HG02884 (cell line): ENCODE data around the gene GPR89B.
"Not testable (repeated sequence)": the region's sequence is repeated elsewhere in the genome, so short reads cannot be mapped to it uniquely, and the experiment has no call there.

Source experiments
- ATAC-seq: cut with Tn5 transposase; IDR thresholded peaks from one replicate; pipeline ENCODE4 v1.9.1; 2021; ENCODE audit warnings: mild to moderate bottlenecking, moderate library complexity; ENCODE audit not compliant: unreplicated experiment

GPR89B gene

DNA sequence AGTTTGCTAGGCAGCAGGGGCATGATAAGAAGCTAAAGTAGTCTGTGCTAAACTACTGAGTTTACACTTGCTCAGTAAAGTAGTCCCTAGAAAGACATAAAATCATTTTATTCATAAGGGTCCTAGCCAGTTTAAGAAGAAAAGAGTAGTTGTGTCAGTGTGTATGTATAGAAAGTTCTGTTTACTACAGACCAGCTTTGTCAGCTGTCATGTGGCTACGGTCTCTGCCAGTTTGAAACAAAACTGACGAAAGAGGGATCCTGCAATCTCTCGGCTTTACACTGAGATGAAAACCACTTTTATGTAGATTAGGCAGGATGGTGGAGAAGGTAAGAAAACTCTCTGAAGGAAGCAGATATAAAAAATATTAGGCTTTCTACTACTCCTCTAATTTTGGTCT is 7.1 kb downstream of the GPR89B start:
- not testable (repeated sequence) for ATAC-seq

DNA sequence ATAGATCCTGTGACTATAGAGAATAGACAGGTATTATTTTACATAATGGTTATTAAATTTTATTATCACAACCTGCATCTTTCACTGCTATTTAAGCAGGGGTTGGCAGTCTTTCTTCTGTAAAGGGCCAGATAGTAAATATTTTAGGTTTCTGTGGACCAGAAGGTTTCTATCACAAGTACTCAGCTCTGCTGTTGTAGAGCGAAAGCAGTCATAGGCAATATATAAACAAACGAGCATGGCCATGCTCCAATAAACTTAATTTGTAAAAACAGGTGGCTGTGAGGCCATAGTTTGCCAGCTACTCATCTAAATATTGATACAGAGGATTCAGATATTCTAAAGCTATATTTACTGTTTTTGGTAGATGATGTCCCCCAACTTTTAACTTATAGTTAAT is 12.2 kb downstream of the GPR89B start:
- not testable (repeated sequence) for ATAC-seq

DNA sequence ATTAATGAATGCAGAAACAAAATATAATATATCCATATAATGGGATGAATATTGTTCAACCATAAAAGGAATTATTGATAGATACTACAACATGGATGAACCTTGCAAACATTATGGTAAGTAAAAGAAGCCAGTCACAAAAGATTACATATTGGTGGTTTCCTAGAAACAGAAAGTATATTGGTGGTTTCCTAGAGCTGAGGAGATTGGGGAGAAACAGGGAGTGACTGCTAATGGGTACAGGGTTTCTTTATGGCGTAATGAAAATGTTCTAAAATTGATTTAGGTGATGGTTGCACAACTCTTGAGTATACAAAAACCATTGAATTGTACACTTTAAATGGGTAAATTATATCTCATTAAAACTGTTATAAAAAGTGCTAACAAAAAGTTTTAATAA is 14.3 kb downstream of the GPR89B start:
- not testable (repeated sequence) for ATAC-seq

DNA sequence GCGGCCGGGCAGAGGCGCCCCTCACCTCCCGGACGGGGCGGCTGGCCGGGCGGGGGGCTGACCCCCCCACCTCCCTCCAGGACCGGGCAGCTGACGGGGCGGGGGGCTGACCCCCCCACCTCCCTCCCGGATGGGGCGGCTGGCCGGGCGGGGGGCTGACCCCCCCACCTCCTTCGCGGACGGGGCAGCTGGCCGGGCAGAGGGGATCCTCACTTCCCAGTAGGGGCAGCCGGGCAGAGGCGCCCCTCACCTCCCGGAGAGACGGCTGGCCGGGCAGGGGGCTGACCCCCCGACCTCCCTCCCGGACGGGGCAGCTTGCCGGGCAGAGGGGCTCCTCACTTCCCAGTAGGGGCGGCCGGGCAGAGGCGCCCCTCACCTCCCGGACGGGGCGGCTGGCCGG is 21.3 kb downstream of the GPR89B start:
- not testable (repeated sequence) for ATAC-seq

DNA sequence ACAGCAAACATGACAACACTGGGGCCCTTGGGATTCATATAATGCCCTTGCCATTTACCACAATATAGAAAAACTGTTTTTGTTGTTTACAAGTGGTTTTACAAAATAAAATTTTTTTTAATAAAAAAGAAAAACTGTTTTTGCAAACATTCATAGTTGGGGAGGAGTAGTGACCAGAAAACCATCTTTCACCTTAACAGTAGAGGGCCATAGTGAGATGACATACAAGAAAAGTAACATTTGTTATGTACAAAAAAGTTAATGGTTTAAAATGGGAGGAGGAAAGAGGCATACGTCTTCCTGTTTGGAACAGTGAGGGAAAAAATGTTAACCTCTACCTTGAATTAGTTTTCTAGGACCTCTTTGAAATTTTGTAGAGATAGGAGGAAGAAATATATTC is 30.7 kb downstream of the GPR89B start:
- ATAC-seq, result not testable (repeated sequence)

DNA sequence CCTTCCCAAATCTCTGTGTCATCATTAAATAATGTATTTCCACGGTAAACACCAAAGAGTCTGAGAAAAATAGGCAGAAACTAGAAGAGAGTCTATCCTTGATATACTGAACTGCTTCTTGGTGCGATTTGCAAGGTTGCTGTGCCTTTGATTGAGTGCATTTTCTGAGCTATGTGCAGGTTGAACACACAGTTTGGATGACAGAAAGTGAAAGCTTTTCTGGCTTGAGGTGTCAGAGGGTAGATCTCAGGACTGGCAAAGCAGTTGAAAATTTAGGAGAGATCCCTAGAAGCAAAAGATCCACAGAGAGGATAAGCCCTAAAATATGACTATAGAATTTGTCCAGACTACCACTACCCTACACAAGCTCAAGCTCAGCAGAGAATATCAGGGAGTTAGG is 31.5 kb downstream of the GPR89B start:
- ATAC-seq, result not testable (repeated sequence)

DNA sequence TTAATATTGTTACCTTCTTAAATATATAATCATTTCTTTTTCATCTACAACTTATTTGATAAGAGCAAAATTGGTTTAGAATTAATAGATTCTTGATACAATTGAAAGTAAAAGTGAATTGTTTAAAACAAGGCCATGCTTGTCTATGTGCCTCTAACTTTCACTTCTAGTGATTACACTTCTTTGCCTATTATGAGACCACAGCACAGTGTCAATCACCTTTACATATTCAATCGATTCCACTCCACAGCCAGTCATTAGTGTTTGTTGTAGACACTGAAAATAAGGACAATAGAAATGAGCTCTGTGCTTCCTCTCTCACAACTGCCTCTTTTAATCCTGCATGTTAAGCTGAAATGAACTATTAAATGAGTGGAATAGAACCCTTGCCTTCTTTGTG is 36.4 kb downstream of the GPR89B start:
- ATAC-seq, result not testable (repeated sequence)

DNA sequence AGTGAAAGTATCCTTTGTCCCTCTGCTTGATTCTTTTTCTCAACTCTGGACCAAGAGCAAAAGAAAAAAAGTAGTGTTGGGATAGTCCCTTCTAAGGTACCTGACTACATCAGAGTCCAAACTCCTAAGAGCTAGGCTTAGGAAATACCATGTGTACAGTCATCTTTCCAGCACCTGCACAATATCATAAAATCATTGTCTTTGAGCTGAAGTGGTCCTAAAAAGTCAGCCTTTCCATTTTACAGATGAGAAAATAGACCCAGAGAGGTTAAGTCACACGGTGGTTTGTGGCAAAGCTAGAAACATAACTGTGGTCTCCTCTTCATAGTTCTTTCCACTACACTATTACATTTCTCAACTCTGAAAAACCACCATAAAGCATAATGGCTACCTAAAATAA is 38.4 kb downstream of the GPR89B start:
- ATAC-seq, result not testable (repeated sequence)

DNA sequence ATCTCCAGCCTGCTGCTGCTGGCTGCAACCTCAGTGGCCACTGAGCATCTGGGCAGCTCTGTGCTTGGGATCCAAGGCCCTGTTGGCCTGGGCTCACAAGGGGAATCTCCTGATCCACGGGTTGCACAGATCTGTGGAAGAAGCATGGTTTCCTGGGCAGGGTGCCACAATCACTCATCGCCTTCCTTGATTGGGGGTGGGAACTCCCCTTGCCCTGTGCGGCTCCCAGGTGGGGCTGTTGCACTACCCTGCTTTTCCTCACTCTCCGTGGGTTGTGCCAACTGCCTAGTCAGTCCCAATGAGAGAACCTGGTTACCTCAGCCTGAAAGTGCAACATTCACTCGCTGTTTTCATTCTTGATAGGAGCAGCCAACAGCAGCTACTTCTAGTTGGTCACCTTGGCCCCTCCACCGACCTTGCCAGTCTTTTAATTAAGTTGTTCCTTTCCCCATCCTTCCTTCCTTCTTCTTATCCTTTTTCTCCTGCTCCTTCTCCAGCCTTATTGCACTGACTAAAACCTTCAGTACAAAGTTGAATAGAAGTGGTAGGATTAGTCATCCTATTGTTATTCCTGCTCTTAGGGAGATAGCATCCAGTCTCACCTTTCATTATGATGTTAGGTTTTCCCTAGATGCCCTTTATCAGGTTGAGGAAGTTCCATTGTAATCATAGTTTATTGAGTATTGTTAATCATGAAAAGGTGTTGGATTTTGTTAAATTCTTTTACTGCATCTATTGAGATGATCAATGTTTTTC is 50.9 kb downstream of the GPR89B start:
- ATAC-seq, result not testable (repeated sequence)

DNA sequence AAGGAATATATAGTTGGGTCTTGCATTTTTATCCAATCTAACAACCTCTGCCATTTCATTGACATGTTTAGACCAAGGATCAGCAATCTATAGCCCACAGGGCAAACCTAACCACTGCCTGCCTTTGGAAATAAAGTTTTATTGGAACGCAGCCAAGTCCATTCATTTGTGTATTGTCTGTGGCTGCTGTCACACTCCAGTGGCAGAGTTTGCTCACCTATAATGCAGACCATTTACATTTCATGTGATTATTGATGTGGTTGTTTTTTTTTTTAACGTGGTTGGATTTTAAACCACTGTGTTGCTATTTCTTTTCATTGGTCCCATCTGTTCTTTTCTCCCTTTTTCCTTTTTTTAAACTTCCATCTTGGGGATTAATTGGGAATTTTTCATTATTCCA is 57.2 kb downstream of the GPR89B start:
- not testable (repeated sequence) for ATAC-seq

DNA sequence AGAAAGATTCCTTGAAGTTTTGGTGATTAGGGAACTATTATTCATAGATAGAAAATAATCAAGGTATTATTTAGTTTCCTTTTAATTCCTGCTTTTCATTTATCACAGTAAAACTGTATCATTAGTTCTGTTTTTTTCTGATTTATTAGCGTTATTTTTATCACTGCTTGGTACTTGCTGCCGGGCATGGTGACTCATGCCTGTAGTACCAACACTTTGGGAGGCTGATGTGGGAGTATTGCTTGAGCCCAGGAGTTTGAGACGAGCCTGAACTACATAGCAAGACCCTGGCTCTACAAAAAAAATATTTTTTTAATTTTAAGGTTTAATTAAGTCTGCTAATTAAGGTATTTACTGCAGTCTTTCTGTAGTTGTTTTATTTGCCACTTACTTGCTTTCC is 59.7 kb downstream of the GPR89B start:
- not testable (repeated sequence) for ATAC-seq

DNA sequence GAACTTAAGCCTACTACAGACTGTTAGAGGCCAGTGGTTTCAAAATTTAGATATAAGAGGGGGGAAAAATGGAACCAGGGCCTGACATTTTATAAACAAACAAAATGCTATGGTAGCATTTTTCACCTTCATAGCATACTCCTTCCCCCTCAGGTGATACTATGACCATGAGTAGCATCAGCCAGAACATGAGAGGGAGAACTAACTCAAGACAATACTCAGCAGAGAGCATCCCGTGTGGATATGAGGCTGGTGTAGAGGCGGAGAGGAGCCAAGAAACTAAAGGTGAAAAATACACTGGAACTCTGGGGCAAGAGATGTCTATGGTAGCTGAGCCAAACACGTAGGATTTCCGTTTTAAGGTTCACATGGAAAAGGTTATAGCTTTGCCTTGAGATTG is 64.7 kb downstream of the GPR89B start:
- ATAC-seq, result not testable (repeated sequence)

DNA sequence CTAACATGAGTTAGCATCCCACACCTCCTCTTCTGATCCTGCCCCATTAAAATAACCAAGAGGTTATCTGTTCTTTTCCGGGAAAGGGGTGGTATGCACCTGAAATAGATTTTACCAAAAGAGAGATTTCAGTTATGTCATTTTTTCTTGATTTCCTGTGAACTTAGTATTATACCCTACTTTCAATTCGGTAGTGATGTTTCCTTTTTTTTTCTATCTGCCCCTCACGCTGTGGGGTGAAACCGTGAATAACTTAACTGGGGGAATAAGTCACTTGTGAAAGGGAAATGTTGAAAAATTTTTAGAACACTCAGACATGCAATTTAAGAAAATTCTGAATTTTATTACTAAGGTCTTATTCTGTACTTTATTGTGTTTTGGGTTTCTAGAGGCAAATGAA is 65.2 kb downstream of the GPR89B start:
- not testable (repeated sequence) for ATAC-seq

DNA sequence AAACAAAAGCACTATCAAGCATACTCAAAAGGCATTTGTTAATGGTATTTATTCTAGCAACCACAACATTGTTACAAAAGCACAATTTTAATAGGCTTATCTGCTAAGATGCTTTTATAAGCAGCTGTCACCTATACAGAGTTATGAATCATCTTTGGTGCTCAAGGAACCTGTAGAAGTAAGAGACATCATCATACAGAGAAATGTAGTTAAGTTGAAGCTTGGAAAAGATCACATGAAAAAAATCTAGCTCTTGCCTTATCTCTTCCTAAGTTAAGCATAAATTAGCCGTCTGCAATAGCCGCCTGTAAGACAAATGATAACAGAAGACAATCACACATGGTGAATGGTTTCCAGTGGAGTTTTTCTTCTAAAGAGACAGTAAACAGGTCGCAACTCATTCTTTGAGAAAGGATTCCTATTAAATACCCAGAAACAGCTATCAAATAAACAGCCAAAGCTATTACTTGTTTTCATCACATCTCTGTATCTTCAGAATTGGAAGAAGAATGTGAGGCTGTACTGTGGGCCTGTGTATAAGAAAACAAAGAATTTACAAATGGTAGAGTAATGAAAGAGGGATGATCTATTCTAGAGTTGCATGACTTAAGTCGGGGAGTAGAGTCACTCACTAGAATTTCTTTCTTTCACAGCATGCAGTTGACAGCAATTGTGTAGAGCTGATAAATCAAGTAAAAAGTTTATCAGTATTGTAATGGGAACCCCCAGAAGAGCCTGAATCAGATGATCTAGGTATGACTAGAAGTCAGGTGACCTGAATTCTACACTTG is 65.8 kb downstream of the GPR89B start:
- ATAC-seq, result not testable (repeated sequence)

DNA sequence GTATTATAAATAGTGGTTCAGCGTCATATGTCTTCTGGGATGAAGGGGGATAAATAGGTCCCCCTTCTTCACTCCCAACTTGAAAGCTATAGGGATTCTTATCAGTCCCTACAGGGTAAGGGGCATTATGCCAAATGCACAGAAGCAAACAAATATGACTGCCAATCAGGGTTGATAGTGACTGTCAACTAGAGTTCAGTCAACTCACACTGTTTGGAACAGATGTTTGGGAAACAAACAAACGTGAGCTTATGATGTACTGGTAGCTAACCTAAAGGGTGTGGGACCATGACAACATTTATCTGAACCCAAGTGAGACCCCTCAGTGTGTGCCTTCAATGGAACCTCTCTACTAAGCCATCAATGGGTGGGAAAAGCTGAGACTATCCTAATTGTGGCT is 67.9 kb downstream of the GPR89B start:
- not testable (repeated sequence) for ATAC-seq

DNA sequence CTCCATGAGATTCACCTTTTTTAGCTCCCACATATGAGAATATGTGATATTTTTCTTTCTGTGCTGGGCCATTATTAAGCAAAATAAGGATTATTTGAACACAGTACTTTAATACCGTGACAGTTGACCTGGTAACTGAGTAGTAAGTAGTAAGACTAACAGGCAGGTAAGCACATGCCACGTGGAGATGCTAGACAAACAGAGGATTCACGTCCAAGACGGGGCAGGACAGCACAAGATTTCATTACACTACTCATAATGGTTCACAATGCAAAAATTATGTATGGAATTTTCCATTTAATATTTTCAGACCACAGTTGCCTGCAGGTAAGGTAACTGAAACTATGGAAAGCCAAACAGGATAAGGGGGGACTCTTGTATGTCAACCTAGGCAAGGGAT is 79.5 kb downstream of the GPR89B start:
- ATAC-seq, result not testable (repeated sequence)

DNA sequence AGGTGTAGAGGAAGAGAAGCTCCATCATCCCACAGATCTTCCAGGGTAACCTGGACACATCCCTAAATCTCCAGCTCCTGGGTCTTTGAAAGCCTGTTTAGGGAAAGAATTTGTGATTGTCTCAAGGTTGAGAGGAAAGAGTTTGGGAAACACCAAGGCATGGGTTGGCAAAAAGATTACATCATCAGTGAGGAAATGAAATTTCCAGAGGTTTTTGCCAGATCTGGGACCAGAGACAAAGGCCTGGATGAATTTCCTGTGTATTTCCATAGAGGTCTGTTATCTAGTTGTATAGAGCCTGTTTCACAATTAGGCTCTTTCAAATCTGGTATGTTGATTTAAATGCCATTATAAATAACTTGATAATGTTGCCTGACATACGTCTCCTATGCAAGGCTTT is 82.3 kb downstream of the GPR89B start:
- ATAC-seq, result no peak

DNA sequence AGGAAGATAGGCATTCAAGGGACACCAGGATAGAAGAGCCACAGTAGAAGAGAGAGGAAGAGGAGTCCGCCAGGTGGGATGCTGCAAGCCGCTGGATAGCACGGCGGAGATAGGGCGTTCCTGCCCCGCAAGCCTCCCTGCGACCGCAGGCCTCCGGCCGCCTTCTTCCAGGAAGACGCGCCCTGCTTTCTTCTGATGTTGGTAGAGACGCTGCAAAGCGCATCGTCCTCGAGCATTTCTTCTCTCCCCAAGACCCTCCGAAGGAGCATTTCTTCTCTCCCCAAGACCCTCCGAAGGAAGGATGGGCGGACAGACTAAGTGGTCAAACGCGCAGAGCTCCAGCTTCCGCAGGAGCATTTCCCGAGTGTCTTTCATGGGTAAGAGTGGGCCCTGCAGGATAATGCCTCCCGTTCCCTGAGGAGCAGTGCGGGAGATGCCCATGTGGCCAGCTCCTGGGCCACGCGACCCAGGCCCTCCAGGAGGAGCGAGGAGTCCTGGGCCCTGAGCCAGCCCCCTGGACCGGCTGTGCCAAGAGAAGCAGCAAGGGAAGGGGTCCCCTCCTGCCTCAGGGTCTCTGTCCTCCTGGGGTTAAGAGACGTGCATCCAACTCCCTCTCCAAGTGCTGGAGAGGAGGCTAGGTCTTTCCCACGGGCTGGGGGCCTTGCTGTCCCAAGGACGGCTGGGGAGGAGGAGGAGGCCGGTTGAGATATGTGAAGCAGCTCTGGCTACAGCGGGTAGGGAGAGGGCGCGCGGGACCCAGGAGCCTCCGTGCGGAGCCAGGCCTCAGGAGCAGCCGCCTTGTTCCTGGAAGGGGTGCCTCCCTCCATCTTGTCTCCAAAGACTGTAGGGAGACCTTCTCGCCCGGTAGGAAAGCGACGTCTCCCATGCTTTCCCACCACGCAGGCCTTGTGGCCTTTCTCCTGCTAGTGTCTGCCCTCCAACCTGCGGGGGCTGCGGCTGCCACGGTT is 85.2 kb downstream of the GPR89B start:
- not testable (repeated sequence) for ATAC-seq

DNA sequence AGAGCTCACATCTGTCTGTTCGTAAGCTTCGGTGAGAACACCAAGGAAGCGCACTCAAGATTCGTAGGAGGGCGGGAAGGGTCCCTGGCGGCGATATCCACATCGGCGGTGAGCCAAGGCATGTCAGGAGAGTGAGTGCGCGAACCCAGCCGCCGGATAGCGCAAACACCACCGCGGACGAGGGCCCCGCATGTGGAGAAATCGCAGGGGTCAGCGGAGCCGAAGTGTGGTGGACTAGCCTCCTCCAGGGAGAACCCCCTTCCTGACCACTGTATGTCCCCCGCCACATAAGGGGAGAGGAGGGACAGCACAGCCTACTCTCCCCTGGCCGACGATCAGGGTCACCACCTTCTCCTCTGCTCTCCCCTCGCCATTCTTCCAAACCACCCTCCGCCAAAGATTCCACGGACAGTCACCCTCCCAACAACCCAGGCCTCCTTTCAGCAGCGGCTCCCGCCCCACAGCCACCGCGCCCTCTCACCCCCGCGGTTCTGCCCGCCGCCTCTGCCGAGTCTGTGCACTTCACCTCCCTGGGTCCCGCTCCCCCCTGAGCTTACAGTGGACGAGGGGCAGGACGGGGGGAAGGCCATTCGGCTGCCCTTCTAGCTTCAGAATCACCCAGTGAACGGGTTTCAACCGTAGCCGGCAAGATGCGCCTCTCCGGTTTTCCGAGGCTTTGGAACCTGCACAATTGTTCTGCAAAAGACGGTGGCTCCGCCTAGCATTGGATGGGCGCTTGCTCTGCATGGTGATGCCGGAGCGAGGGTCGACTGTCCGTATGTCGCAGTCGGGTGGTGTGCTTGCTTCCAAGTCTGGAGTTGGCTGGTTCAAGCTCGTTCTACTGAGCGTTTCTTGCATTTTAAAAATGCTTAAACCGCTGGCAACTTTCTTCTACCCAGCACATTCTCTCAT is 86.3 kb downstream of the GPR89B start:
- not testable (repeated sequence) for ATAC-seq

DNA sequence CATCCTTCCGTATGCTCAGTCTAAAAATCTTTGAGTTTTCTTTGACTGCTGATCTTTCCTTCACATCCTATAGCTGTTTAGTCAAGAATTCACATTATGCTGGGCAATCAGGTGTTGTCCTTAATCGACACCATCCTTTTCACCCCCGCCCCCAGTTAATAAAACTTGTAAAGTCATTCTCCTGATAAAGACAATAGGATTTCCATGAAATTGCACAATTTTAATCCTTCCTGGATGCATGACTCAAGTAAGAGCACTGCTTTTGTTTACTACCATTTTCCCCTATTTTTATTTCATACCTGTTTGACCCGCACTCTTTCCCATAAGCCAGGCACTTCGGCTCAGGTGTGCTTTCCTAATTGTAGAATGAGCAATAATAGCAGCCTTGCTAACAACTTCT is 96.7 kb downstream of the GPR89B start:
- not testable (repeated sequence) for ATAC-seq
